DOHH2 (cell line): ENCODE measurements around the gene LRSAM1.

Experiments
- H3F3A ChIP-seq: fragments of 200-600 bp; sonication (generic), shearing (Covaris generic); 2 replicates; pipeline ENCODE4 v1.6.0; 2016; ENCODE audit warnings: antibody characterized with exemption, mild to moderate bottlenecking; ENCODE audit not compliant: control insufficient read depth, insufficient read depth
- H3K27ac ChIP-seq: fragments of 200-600 bp; sonication (generic); 2 replicates; pipeline ENCODE4 v1.5.1; 2014; ENCODE audit warnings: low read depth, mild to moderate bottlenecking, low read length, moderate library complexity
- H3K27me3 ChIP-seq: fragments of 200-600 bp; sonication (generic); 2 replicates; pipeline ENCODE4 v1.6.1; 2014; ENCODE audit warnings: mild to moderate bottlenecking, low read length, mixed read lengths; ENCODE audit not compliant: control insufficient read depth
- H3K36me3 ChIP-seq: fragments of 200-600 bp; sonication (generic); 2 replicates; pipeline ENCODE4 v1.6.1; 2014; ENCODE audit warnings: mild to moderate bottlenecking, low read length, moderate library complexity, mixed read lengths; ENCODE audit not compliant: control insufficient read depth
- H3K4me1 ChIP-seq: fragments of 200-600 bp; sonication (generic); 2 replicates; pipeline ENCODE4 v1.6.1; 2014; ENCODE audit warnings: mild to moderate bottlenecking, low read length, mixed read lengths; ENCODE audit not compliant: control insufficient read depth
- H3K4me2 ChIP-seq: fragments of 200-600 bp; sonication (generic); 2 replicates; pipeline ENCODE4 v1.6.0; 2014; ENCODE audit warnings: mild to moderate bottlenecking, low read length, moderate library complexity
- H3K4me3 ChIP-seq: fragments of 200-600 bp; sonication (generic); 2 replicates; pipeline ENCODE4 v1.5.1; 2014; ENCODE audit warnings: mild to moderate bottlenecking, low read length, mixed read lengths
- H3K79me2 ChIP-seq: fragments of 200-600 bp; sonication (generic); 2 replicates; pipeline ENCODE4 v1.6.1; 2014; ENCODE audit warnings: mild to moderate bottlenecking, low read length, mixed read lengths; ENCODE audit not compliant: control insufficient read depth
- H3K9me2 ChIP-seq: fragments of 200-600 bp; sonication (generic); replicated peaks from 2 replicates; pipeline ENCODE4 v1.6.1; 2014; ENCODE audit warnings: mild to moderate bottlenecking, low read length, mixed read lengths; ENCODE audit not compliant: control insufficient read depth
- H3K9me3 ChIP-seq: fragments of 200-600 bp; sonication (generic); 2 replicates; pipeline ENCODE4 v1.6.1; 2014; ENCODE audit warnings: antibody characterized with exemption, low read length, mixed read lengths; ENCODE audit not compliant: control insufficient read depth, insufficient read depth
- H4K20me1 ChIP-seq: fragments of 200-600 bp; sonication (generic); 2 replicates; pipeline ENCODE4 v1.6.0; 2014; ENCODE audit warnings: low read depth, mild to moderate bottlenecking, antibody characterized with exemption, low read length, moderate library complexity; ENCODE audit not compliant: control insufficient read depth, insufficient read depth
- EZH2phosphoT487 ChIP-seq: fragments of 200-600 bp; sonication (generic); IDR thresholded peaks from 2 replicates; pipeline ENCODE4 v1.6.1; 2017; ENCODE audit warnings: borderline replicate concordance, mild to moderate bottlenecking, antibody characterized with exemption, low read length, moderate library complexity, mixed read lengths
- TF ChIP-seq, protein P1 (sequence below): fragments of 200-600 bp; sonication (generic); IDR thresholded peaks from one replicate; pipeline ENCODE4 v1.5.1; 2014; ENCODE audit warnings: antibody characterized with exemption, mild to moderate bottlenecking, low read depth, low read length; ENCODE audit not compliant: poor library complexity, severe bottlenecking

LRSAM1 gene

DNA sequence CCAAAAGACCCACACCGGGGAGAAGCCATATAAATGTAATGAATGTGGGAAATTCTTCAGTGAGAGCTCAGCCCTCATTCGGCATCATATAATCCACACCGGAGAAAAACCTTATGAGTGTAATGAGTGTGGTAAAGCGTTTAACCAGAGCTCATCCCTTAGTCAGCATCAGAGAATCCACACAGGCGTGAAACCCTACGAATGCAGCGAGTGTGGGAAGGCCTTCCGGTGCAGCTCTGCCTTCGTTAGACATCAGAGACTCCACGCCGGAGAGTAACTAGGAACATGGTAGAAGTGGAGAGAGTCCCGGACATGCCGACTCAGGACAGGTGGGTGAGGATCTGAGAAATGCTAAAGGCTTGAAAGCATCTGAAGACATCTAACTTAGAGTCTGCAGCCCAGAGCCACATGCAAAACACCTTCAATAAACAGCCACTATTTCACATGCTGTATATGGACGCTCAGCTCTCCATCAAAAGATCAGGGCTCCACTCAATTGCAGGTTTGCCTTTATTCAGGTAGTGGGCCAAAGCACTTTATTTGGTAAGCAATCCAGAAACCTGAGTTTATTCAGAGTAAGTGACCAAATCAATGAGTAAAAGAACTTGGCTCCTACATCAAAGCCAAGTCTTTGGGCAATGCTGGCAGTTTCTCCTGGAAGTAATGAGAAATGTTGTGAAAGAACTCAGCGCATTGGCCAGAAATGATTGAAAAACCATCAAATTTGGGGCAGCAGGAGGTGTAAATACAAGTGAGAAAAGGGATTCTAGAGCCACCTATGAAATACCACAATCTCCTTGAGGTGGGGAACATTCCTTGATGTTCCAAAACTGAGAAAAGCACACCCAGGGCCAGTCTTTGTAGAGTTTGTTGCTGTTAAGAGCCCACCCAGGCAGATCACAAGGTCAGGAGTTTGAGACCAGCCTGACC is 6.1 kb upstream of the LRSAM1 start:
- Histone ChIP-seq H3K27me3 (no peaks in the 10 kb centered on the region), H3F3A (peaks cover 68% of the 10 kb centered on the region), H3K9me2 (no peaks in the 10 kb centered on the region), H3K36me3 (peaks cover 80% of the 10 kb centered on the region), H3K4me1 (peaks cover 20% of the 10 kb centered on the region), H3K4me2 (no peak overlapping the region), H3K4me3 (no peak overlapping the region), H3K79me2 (peaks cover 25% of the 10 kb centered on the region), H3K9me3 (no peaks in the 10 kb centered on the region), H4K20me1 (peaks cover 16% of the 10 kb centered on the region), H3K27ac (peak overlapping the region; percentile 23; the same call in 1 of the 2 replicates)
- TF ChIP-seq EZH2phosphoT487: no peak
- TF ChIP-seq, protein P1, sequence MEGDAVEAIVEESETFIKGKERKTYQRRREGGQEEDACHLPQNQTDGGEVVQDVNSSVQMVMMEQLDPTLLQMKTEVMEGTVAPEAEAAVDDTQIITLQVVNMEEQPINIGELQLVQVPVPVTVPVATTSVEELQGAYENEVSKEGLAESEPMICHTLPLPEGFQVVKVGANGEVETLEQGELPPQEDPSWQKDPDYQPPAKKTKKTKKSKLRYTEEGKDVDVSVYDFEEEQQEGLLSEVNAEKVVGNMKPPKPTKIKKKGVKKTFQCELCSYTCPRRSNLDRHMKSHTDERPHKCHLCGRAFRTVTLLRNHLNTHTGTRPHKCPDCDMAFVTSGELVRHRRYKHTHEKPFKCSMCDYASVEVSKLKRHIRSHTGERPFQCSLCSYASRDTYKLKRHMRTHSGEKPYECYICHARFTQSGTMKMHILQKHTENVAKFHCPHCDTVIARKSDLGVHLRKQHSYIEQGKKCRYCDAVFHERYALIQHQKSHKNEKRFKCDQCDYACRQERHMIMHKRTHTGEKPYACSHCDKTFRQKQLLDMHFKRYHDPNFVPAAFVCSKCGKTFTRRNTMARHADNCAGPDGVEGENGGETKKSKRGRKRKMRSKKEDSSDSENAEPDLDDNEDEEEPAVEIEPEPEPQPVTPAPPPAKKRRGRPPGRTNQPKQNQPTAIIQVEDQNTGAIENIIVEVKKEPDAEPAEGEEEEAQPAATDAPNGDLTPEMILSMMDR: no peak

DNA sequence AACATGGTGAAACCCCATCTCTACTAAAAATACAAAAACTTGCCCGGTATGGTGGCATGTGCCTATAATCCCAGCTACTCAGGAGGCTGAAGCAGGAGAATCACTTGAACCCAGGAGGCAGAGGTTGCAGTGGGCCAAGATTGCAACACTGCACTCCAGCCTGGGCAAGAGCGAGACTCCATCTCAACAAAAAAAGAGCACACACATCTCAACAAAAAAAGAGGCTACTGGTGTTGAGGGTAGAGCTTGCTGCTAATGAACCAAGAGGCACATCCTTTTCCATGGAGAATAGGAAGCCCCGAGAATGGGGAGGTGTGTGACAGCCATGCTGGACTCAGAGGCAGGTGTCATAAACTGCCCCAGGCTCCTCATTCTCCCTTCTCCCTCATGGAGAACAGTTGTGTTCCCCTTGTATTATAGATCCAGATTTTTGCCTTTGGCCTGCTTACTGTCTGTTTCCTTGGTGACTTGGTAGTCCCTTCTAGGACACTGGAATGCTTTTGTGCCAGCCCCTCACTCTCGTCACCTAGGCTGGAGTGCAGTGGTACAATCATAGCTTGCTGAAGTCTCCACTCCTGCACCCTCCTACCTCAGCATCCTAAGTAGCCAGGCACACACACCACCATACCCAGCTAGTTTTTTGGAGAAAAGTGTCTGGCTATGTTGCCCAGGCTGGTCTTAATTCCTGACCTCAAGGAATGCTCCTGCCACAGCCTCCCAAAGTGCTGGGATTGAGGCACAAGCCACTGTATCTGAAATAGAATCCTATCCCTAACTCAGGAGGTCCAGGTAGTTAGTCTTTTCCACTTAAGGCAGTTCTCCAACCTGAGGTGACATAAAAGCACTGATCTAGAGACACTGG is 5.2 kb upstream of the LRSAM1 start:
- H3K36me3 ChIP-seq: peaks cover 82% of the 10 kb centered on the region
- H3K4me3 ChIP-seq: no peak overlapping the region
- no peaks in the 10 kb centered on the region for H3K9me3 ChIP-seq
- no peaks in the 10 kb centered on the region for H3K9me2 ChIP-seq
- H4K20me1 ChIP-seq: peaks cover 22% of the 10 kb centered on the region
- H3K79me2 ChIP-seq: peaks cover 34% of the 10 kb centered on the region
- peaks cover 77% of the 10 kb centered on the region for H3F3A ChIP-seq
- peaks cover 20% of the 10 kb centered on the region for H3K4me1 ChIP-seq
- H3K4me2 ChIP-seq: no peak overlapping the region
- TF ChIP-seq, protein P1: no peak
- TF ChIP-seq EZH2phosphoT487: no peak
- H3K27me3 ChIP-seq: no peaks in the 10 kb centered on the region
- H3K27ac ChIP-seq: peak overlapping the region; percentile 23

DNA sequence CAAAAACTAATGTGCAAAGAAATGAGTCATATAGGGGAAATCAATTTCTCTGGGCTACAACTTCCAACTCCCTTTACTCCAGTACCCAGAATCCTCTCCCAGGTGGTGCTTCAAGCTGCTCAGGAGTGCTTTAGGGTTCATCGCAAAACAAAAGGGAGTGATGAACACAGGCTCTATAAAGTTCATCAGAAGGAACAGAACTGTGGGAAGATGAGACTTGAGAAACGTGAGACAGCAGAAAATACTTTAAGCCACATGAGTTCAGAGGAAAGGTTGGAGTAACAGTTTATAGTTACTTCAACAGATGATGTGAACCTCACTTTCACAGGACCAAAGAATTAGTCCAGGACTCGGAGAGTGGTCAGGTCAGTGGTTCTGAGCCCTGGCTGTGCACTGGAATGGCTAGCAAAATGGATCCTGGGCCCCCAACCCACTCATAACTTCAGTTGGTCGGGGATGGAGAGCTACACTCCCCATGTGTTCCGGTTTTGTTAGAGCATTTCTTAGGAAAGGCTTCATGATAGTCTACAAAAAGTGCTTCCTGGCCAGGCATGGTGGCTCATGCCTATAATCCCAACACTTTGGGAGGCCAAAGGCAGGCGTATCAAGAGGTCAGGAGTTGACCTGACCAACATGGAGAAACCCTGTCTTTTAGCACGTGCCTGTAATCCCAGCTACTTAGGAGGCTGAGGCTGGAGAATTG is 4.4 kb upstream of the LRSAM1 start:
- peaks cover 42% of the 10 kb centered on the region for H3K79me2 ChIP-seq
- H3K4me3 ChIP-seq: no peak overlapping the region
- peak overlapping the region; percentile 23; the same call in 1 of the 2 replicates for H3K27ac ChIP-seq
- peaks cover 20% of the 10 kb centered on the region for H3K4me1 ChIP-seq
- H4K20me1 ChIP-seq: peaks cover 22% of the 10 kb centered on the region
- no peaks in the 10 kb centered on the region for H3K9me3 ChIP-seq
- H3K4me2 ChIP-seq: no peak overlapping the region
- TF ChIP-seq, protein P1: no peak
- TF ChIP-seq EZH2phosphoT487: no peak
- H3K9me2 ChIP-seq: no peaks in the 10 kb centered on the region
- H3K36me3 ChIP-seq: peaks cover 84% of the 10 kb centered on the region
- H3F3A ChIP-seq: peaks cover 78% of the 10 kb centered on the region
- H3K27me3 ChIP-seq: no peaks in the 10 kb centered on the region
